ENCODE data around the gene C17orf78. TPM values are rescaled to one million over a fixed set of nuclear protein-coding genes. Genes with fewer than 3 reads are reported as not detected.
"Not testable (repeated sequence)": the region's sequence is repeated elsewhere in the genome, so short reads cannot be mapped to it uniquely, and the experiment has no call there.

The C17orf78 gene
- polyA plus RNA-seq, 1 experiment, result not detected

DNA sequence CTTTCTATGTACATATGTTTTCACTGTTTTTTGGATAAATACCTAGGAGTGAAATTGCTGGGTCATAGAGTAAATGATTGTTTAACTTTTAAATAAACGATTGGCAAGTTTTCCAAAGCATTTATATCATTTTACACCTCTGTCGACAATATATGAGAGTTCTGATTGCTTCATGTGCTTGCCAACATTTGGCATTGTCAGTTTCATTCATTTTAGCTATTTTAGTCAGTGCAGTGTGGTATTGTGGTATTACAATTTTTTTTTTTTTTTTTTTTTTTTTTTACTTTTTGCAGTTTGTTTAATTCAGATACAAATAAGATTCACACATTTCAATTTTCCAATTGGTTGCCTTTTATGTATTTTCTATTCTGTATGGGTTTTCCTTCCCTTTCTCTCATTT lies 56.9 kb downstream of the C17orf78 start:
- POLR2A ChIA-PET, result no interaction called here
- CTCF ChIA-PET, result no interaction called here
- Histone ChIP-seq H3K36me3 (ENCODE audit: control insufficient read depth, insufficient read depth, low read length) (peaks cover 3% of the 10 kb centered on the region), H3K27me3 (ENCODE audit: control insufficient read depth, insufficient read depth, low read length) (no peaks in the 10 kb centered on the region), H3K4me3 (ENCODE audit: low read depth, low read length) (no peak overlapping the region)
- DNase-seq (ENCODE audit: low read depth), result no peak
- no peak for TF ChIP-seq CTCF (IDR thresholded peaks at IDR 0.05; ENCODE audit: insufficient read depth, low read depth, low read length)

GRCh38 chr17:37438141-37438540 lies 62.4 kb downstream of the C17orf78 start:
- Histone ChIP-seq H3K36me3 (ENCODE audit: control insufficient read depth, insufficient read depth, low read length) (peaks cover 5% of the 10 kb centered on the region), H3K4me3 (ENCODE audit: low read depth, low read length) (no peak overlapping the region), H3K27me3 (ENCODE audit: control insufficient read depth, insufficient read depth, low read length) (no peaks in the 10 kb centered on the region)
- POLR2A ChIA-PET, result interaction anchor here (0.6 kb wide), 1 partner anchor 1446 kb away, joined by 3 read pairs; no protein-coding TSS in a partner anchor
- no peak for DNase-seq (ENCODE audit: low read depth)
- CTCF ChIA-PET, result interaction anchor here (0.6 to 1.5 kb wide), 4 partner anchors 11 to 1013 kb away, joined by 4 to 5 read pairs (median 4); no protein-coding TSS in a partner anchor
- TF ChIP-seq CTCF (IDR thresholded peaks at IDR 0.05; ENCODE audit: insufficient read depth, low read depth, low read length), result no peak

DNA sequence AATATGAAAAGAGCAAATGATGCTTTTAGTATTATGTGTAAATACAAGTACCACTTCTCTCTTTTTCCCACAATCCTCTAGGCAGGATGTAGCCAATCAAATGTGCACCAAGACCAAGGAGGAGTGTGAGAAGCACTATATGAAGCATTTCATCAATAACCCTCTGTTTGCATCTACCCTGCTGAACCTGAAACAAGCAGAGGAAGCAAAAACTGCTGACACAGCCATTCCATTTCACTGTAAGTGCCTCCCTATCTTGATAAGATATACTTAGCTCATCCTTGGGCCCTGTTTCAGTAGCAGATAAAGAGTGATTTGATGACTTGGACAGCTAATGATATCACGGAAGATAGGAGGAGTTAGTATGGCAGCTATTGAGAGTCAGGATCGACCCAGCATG lies 64.6 kb downstream of the C17orf78 start:
- no peak for TF ChIP-seq CTCF (IDR thresholded peaks at IDR 0.05; ENCODE audit: insufficient read depth, low read depth, low read length)
- ChIA-PET POLR2A (no interaction called here), CTCF (no interaction called here)
- DNase-seq (ENCODE audit: low read depth), result no peak
- Histone ChIP-seq H3K36me3 (ENCODE audit: control insufficient read depth, insufficient read depth, low read length) (peaks cover 6% of the 10 kb centered on the region), H3K4me3 (ENCODE audit: low read depth, low read length) (no peak overlapping the region), H3K27me3 (ENCODE audit: control insufficient read depth, insufficient read depth, low read length) (no peaks in the 10 kb centered on the region)

- POLR2A ChIA-PET; DNase-seq (ENCODE audit: low read depth); CTCF ChIA-PET; H3K4me3 ChIP-seq (ENCODE audit: low read depth, low read length); H3K27me3 ChIP-seq (ENCODE audit: control insufficient read depth, insufficient read depth, low read length); H3K36me3 ChIP-seq (ENCODE audit: control insufficient read depth, insufficient read depth, low read length): not testable (repeated sequence)
Measured at GRCh38 chr17:37441369-37442014, 65.7 kb downstream of the C17orf78 start.

Other genes with a start within 250 kb of the C17orf78 start
- 26.9 and 32.4 TPM in 2 replicates for gene ACACA, start 30.9 kb downstream of the C17orf78 start, polyA plus RNA-seq (2011; rRNA removed)
- gene TADA2A, start 30.9 kb downstream of the C17orf78 start, polyA plus RNA-seq (2011; rRNA removed), result 13.6 and 19.3 TPM in 2 replicates
- 123 and 152 TPM in 2 replicates for gene DUSP14, start 113.9 kb downstream of the C17orf78 start, polyA plus RNA-seq (2011; rRNA removed)
- gene SYNRG, start 233.4 kb downstream of the C17orf78 start, polyA plus RNA-seq (2011; rRNA removed), result 10.2 and 13.1 TPM in 2 replicates

All from BJ (cell line).